Esophagus muscularis mucosa (tissue), 4 donors: ENCODE measurements around the gene SPDEF. TPM values are rescaled to one million over a fixed set of nuclear protein-coding genes. Genes with fewer than 3 reads are reported as not detected.

Experiments
- DNase-seq: peaks from one replicate; pipeline ENCODE4 v3.0.0-alpha.2; 2017; ENCODE audit errors: extremely low spot score
- H3K27ac ChIP-seq, 4 donors: fragments of 200-600 bp; sonication (generic); replicated peaks in 1 of 4; 1 replicate in 3 of 4; 2 replicates in 1 of 4; pipeline ENCODE4 v1.5.1; 2016 to 2019; ENCODE audit warnings: mild to moderate bottlenecking in 1 of 4
- H3K27me3 ChIP-seq, 4 donors: fragments of 200-600 bp; sonication (generic); one replicate each; pipeline versions ENCODE4 v1.5.1 to v1.6.0; 2016 to 2019
- H3K36me3 ChIP-seq, 4 donors: fragments of 200-600 bp; sonication (generic); one replicate each; pipeline ENCODE4 v1.5.1; 2016 to 2019
- H3K4me1 ChIP-seq, 4 donors: fragments of 200-600 bp; sonication (generic); one replicate each; pipeline ENCODE4 v1.5.1; 2016 to 2019
- H3K4me3 ChIP-seq, 4 donors: fragments of 200-600 bp; sonication (generic); 1 replicate in 2 of 4; 2 replicates in 2 of 4; pipeline ENCODE4 v1.5.1; 2016 to 2019; ENCODE audit warnings: mild to moderate bottlenecking in 4 of 4, moderate library complexity in 1 of 4
- H3K9me3 ChIP-seq, 4 donors: fragments of 200-600 bp; sonication (generic); 1 replicate in 3 of 4; 2 replicates in 1 of 4; pipeline ENCODE4 v1.5.1; 2016 to 2019
- CTCF ChIP-seq, 3 experiments: fragments of 200-600 bp in 2 of 3; fragments of 450-650 bp in 1 of 3; sonication (generic) in 2 of 3; IDR thresholded peaks; one replicate each; pipeline ENCODE4 v1.5.1; 2017 to 2019; ENCODE audit warnings: antibody characterized with exemption in 3 of 3, mild to moderate bottlenecking in 2 of 3, moderate library complexity in 1 of 3
- EP300 ChIP-seq: sonication (generic); formaldehyde crosslinking; IDR thresholded peaks from one replicate; pipeline ENCODE4 v1.6.1; 2017; ENCODE audit warnings: antibody characterized with exemption
- POLR2A ChIP-seq: fragments of 450-650 bp; IDR thresholded peaks from one replicate; pipeline ENCODE4 v1.6.1; 2017; ENCODE audit warnings: antibody characterized with exemption, moderate library complexity, mild to moderate bottlenecking, low read depth
- POLR2AphosphoS5 ChIP-seq, 2 donors: sonication (generic); formaldehyde crosslinking; IDR thresholded peaks; one replicate each; pipeline ENCODE4 v1.6.1; 2017; ENCODE audit warnings: antibody characterized with exemption in 2 of 2
- WGBS: methylation state at CpG from one replicate; pipeline ENCODE4 v1.1.5; 2018; 5-methylcytosine and 5-hydroxymethylcytosine counted together
- intact Hi-C: fragments of 100-400 bp; cut with DNase I; formaldehyde crosslinking; loops from one replicate; pipeline ENCODE4 v1.15.1; 2023
- total RNA-seq, 4 donors: library from RNA; depleted of rRNA; stranded (reverse); fragments of >200 nt; gene quantifications; one replicate each; pipeline versions ENCODE4 v1.1.0 to v1.2.1, GENCODE V29; 2016

Gene SPDEF
- total RNA-seq, 4 donors from 2014 or later = not detected

GRCh38 chr6:34526992-34527728 is 29.0 kb downstream of the SPDEF start:
- WGBS = 7% methylated on average over 37 of the region's 53 CpGs
- peak; percentile 98 for DNase-seq
- TF ChIP-seq CTCF (IDR thresholded peaks at IDR 0.05) (peak; percentile 78 to 89 (median 80)), EP300 (no peak), POLR2A (no peak), POLR2AphosphoS5 (IDR thresholded peaks at IDR 0.05) (peak; percentile 28 to 48)
- H3K4me1 ChIP-seq = peaks cover 5 to 18% (median 14%) of the 10 kb centered on the region in 4 donors
- no peaks in the 10 kb centered on the region for H3K9me3 ChIP-seq
- intact Hi-C loops = no loop called here
- H3K27me3 ChIP-seq = no peaks in the 10 kb centered on the region
- peak overlapping the region; percentile 36 to 49 (median 42) for H3K4me3 ChIP-seq
- H3K27ac ChIP-seq = peak overlapping the region; percentile 63 to 72 (median 69)
- no peaks in the 10 kb centered on the region for H3K36me3 ChIP-seq

GRCh38 chr6:34526241-34526972 is 29.7 kb downstream of the SPDEF start:
- WGBS = 35% methylated on average over 14 of the region's 23 CpGs
- Histone ChIP-seq H3K4me3 (peak overlapping the region; percentile 36 to 49 (median 42)), H3K27ac (peak overlapping the region; percentile 63 to 72 (median 69)), H3K9me3 (no peaks in the 10 kb centered on the region), H3K4me1 (peaks cover 5 to 18% (median 14%) of the 10 kb centered on the region in 4 donors), H3K36me3 (no peaks in the 10 kb centered on the region), H3K27me3 (no peaks in the 10 kb centered on the region)
- DNase-seq = no peak
- intact Hi-C loops = no loop called here
- TF ChIP-seq POLR2A = no peak
- no peak for TF ChIP-seq EP300
- no peak for TF ChIP-seq CTCF (IDR thresholded peaks at IDR 0.05)
- TF ChIP-seq POLR2AphosphoS5 (IDR thresholded peaks at IDR 0.05) = peak in 1 of 2 donors; percentile 1

GRCh38 chr6:34525431-34526175 is 30.5 kb downstream of the SPDEF start:
- Histone ChIP-seq H3K4me1 (peaks cover 5 to 18% (median 14%) of the 10 kb centered on the region in 4 donors), H3K4me3 (no peak overlapping the region), H3K27me3 (no peaks in the 10 kb centered on the region), H3K36me3 (no peaks in the 10 kb centered on the region), H3K27ac (no peak overlapping the region), H3K9me3 (no peaks in the 10 kb centered on the region)
- WGBS = 87% methylated on average over 9 of the region's 13 CpGs
- TF ChIP-seq POLR2AphosphoS5 (IDR thresholded peaks at IDR 0.05) (no peak), CTCF (IDR thresholded peaks at IDR 0.05) (no peak), EP300 (no peak), POLR2A (no peak)
- DNase-seq = no peak
- intact Hi-C loops = no loop called here

GRCh38 chr6:34524971-34525370 is 31.2 kb downstream of the SPDEF start:
- DNase-seq = no peak
- Histone ChIP-seq H3K27me3 (no peaks in the 10 kb centered on the region), H3K27ac (no peak overlapping the region), H3K36me3 (no peaks in the 10 kb centered on the region), H3K4me1 (peaks cover 5 to 18% (median 14%) of the 10 kb centered on the region in 4 donors), H3K9me3 (no peaks in the 10 kb centered on the region), H3K4me3 (no peak overlapping the region)
- intact Hi-C loops = no loop called here
- 78% methylated on average over 5 of the region's 5 CpGs for WGBS
- TF ChIP-seq CTCF (IDR thresholded peaks at IDR 0.05) = no peak
- TF ChIP-seq POLR2AphosphoS5 (IDR thresholded peaks at IDR 0.05) = no peak
- TF ChIP-seq POLR2A = no peak
- no peak for TF ChIP-seq EP300
